ENCODE data around the gene NAP1L1. TPM values are rescaled to one million over a fixed set of nuclear protein-coding genes. Genes with fewer than 3 reads are reported as not detected.

Gene NAP1L1
- 250 TPM for total RNA-seq

GRCh38 chr12:76083904-76084862 is at the start of gene NAP1L1:
NAP1L1 (minus strand) TSS chr12:76084685; CDS start chr12:76074219, 10,466 bp downstream.
- DNase-seq, result peak; percentile 99

GRCh38 chr12:76127588-76127987 is 43.1 kb upstream of the NAP1L1 start:
- DNase-seq, result no peak

- no peak for DNase-seq
Measured at GRCh38 chr12:76124456-76124855, 40.0 kb upstream of the NAP1L1 start.

- no peak for DNase-seq
Measured at GRCh38 chr12:76123259-76124212, 39.1 kb upstream of the NAP1L1 start.

GRCh38 chr12:76119887-76120286 is 35.4 kb upstream of the NAP1L1 start:
- DNase-seq, result no peak

- no peak for DNase-seq
Measured at GRCh38 chr12:76117751-76118150, 33.3 kb upstream of the NAP1L1 start.

- no peak for DNase-seq
Measured at GRCh38 chr12:76117067-76117691, 32.7 kb upstream of the NAP1L1 start.

- no peak for DNase-seq
Measured at GRCh38 chr12:76113800-76114757, 29.6 kb upstream of the NAP1L1 start.

GRCh38 chr12:76111209-76111749 is 26.8 kb upstream of the NAP1L1 start:
- DNase-seq, result no peak

- no peak for DNase-seq
Measured at GRCh38 chr12:76109879-76110278, 25.4 kb upstream of the NAP1L1 start.

GRCh38 chr12:76108356-76108755 is 23.9 kb upstream of the NAP1L1 start:
- DNase-seq, result no peak

- DNase-seq, result no peak
Measured at GRCh38 chr12:76106631-76107030, 22.1 kb upstream of the NAP1L1 start.

- DNase-seq, result no peak
Measured at GRCh38 chr12:76103958-76104357, 19.5 kb upstream of the NAP1L1 start.

GRCh38 chr12:76101739-76102385 is 17.4 kb upstream of the NAP1L1 start:
- no peak for DNase-seq

- DNase-seq, result peak; percentile 8
Measured at GRCh38 chr12:76096079-76096646, 11.7 kb upstream of the NAP1L1 start.

- DNase-seq, result no peak
Measured at GRCh38 chr12:76094754-76095153, 10.3 kb upstream of the NAP1L1 start.

GRCh38 chr12:76091246-76091754 is 6.8 kb upstream of the NAP1L1 start:
- DNase-seq, result no peak

GRCh38 chr12:76085520-76085868 is 1.0 kb upstream of the NAP1L1 start:
- no peak for DNase-seq

- DNase-seq, result no peak
Measured at GRCh38 chr12:76084863-76085519, 506 bp upstream of the NAP1L1 start.

All from tongue (tissue), 2 donors.